HepG2 (cell line): ENCODE data around the gene TNRC18. TPM values are rescaled to one million over a fixed set of nuclear protein-coding genes. Genes with fewer than 3 reads are reported as not detected.

Source experiments
- CREB1 ChIP-seq, 2 experiments: fragments of 450-650 bp in 1 of 2; IDR thresholded peaks; 2 replicates each; pipeline ENCODE4 v1.6.1; 2016 to 2017; ENCODE audit warnings: control low read depth in 1 of 2, mild to moderate bottlenecking in 1 of 2, missing compliant biosample characterization in 1 of 2, missing genetic modification characterization in 1 of 2
- DZIP1 ChIP-seq: sonication (generic); formaldehyde crosslinking; IDR thresholded peaks from 2 replicates; pipeline ENCODE4 v1.5.0; 2020; ENCODE audit warnings: mild to moderate bottlenecking, missing genetic modification reagents
- EZH2 ChIP-seq: conservative IDR thresholded peaks from 2 replicates; pipeline ENCODE4 v1.6.1; 2012; ENCODE audit warnings: mild to moderate bottlenecking, low read depth, low read length, moderate library complexity
- FOSL2 ChIP-seq: sonication (generic); formaldehyde crosslinking; IDR thresholded peaks from 2 replicates; pipeline ENCODE4 v1.4.0; 2020; ENCODE audit warnings: missing genetic modification reagents
- KAT8 ChIP-seq: IDR thresholded peaks from 2 replicates; pipeline ENCODE4 v1.6.1; 2016; ENCODE audit warnings: missing genetic modification reagents, missing compliant biosample characterization
- KLF6 ChIP-seq: IDR thresholded peaks from 2 replicates; pipeline ENCODE4 v1.8.0; 2016; ENCODE audit warnings: missing biosample characterization, missing genetic modification reagents
- POLR2G ChIP-seq: fragments of 200-400 bp; formaldehyde crosslinking; IDR thresholded peaks from 2 replicates; pipeline ENCODE4 v1.6.1; 2018; ENCODE audit warnings: mild to moderate bottlenecking, low read depth, low read length, moderate library complexity
- PRPF4 ChIP-seq: fragments of 200-400 bp; formaldehyde crosslinking; IDR thresholded peaks from 2 replicates; pipeline ENCODE4 v1.6.1; 2016; ENCODE audit warnings: low read length, low read depth; ENCODE audit not compliant: poor library complexity, severe bottlenecking
- RARG ChIP-seq: sonication (generic); formaldehyde crosslinking; IDR thresholded peaks from 2 replicates; pipeline ENCODE4 v1.4.0; 2020; ENCODE audit warnings: low read depth, mild to moderate bottlenecking, missing genetic modification reagents
- RNF2 ChIP-seq: fragments of 450-650 bp; conservative IDR thresholded peaks from 2 replicates; pipeline ENCODE4 v1.6.1; 2016; ENCODE audit warnings: low read depth
- SMAD9 ChIP-seq: sonication (generic); formaldehyde crosslinking; IDR thresholded peaks from 2 replicates; pipeline ENCODE4 v1.5.1; 2020; ENCODE audit warnings: mild to moderate bottlenecking, missing genetic modification reagents
- ZBTB2 ChIP-seq: sonication (generic); formaldehyde crosslinking; IDR thresholded peaks from 2 replicates; pipeline ENCODE4 v1.8.0; 2022; ENCODE audit warnings: low read depth, missing genetic modification reagents
- ZBTB20 ChIP-seq: sonication (generic); formaldehyde crosslinking; IDR thresholded peaks from 2 replicates; pipeline ENCODE4 v1.8.1; 2023; ENCODE audit warnings: missing genetic modification reagents, low read depth, mild to moderate bottlenecking, borderline replicate concordance
- ZFP41 ChIP-seq: sonication (generic); formaldehyde crosslinking; IDR thresholded peaks from 2 replicates; pipeline ENCODE4 v1.4.0; 2020; ENCODE audit warnings: mild to moderate bottlenecking, missing genetic modification reagents, borderline replicate concordance
- ZKSCAN8 ChIP-seq: IDR thresholded peaks from 2 replicates; pipeline ENCODE4 v1.6.1; 2016; ENCODE audit warnings: borderline replicate concordance, missing genetic modification reagents, missing compliant biosample characterization
- ZNF205 ChIP-seq: IDR thresholded peaks from 2 replicates; pipeline ENCODE4 v1.6.1; 2018; ENCODE audit warnings: missing biosample characterization, missing genetic modification reagents
- ZNF234 ChIP-seq: sonication (generic); formaldehyde crosslinking; conservative IDR thresholded peaks from 2 replicates; pipeline ENCODE4 v1.5.1; 2020; ENCODE audit warnings: mild to moderate bottlenecking, missing genetic modification reagents
- ZNF280B ChIP-seq: sonication (generic); formaldehyde crosslinking; IDR thresholded peaks from 2 replicates; pipeline ENCODE4 v1.5.0; 2020; ENCODE audit warnings: missing genetic modification reagents, mild to moderate bottlenecking, borderline replicate concordance
- ZNF343 ChIP-seq: sonication (generic); formaldehyde crosslinking; IDR thresholded peaks from 2 replicates; pipeline ENCODE4 v1.4.0; 2020; ENCODE audit warnings: mild to moderate bottlenecking, missing genetic modification reagents
- ZNF552 ChIP-seq: sonication (generic); formaldehyde crosslinking; IDR thresholded peaks from 2 replicates; pipeline ENCODE4 v1.9.0; 2022; ENCODE audit warnings: missing genetic modification reagents, mild to moderate bottlenecking, borderline replicate concordance
- ZNF564 ChIP-seq: sonication (generic); formaldehyde crosslinking; IDR thresholded peaks from 2 replicates; pipeline ENCODE4 v1.8.1; 2023; ENCODE audit warnings: mild to moderate bottlenecking, missing genetic modification reagents
- ZNF570 ChIP-seq: sonication (generic); formaldehyde crosslinking; IDR thresholded peaks from 2 replicates; pipeline ENCODE4 v1.4.0; 2020; ENCODE audit warnings: mild to moderate bottlenecking, missing genetic modification reagents, borderline replicate concordance
- ZNF598 ChIP-seq: sonication (generic); formaldehyde crosslinking; IDR thresholded peaks from 2 replicates; pipeline ENCODE4 v1.5.1; 2020; ENCODE audit warnings: mild to moderate bottlenecking, missing genetic modification reagents, borderline replicate concordance
- ZNF691 ChIP-seq: sonication (generic); formaldehyde crosslinking; IDR thresholded peaks from 2 replicates; pipeline ENCODE4 v1.4.0; 2020; ENCODE audit warnings: missing genetic modification reagents, low read depth, mild to moderate bottlenecking, borderline replicate concordance
- ZNF781 ChIP-seq: sonication (generic); formaldehyde crosslinking; IDR thresholded peaks from 2 replicates; pipeline ENCODE4 v1.5.1; 2020; ENCODE audit warnings: borderline replicate concordance, mild to moderate bottlenecking, missing genetic modification reagents; ENCODE audit errors: not compliant biosample characterization
- polyA plus RNA-seq, 8 experiments: library from polyadenylated mRNA; depleted of rRNA in 3 of 8; stranded (reverse) in 7 of 8; unstranded in 1 of 8; fragments of >200 nt; fragmentation: Illumina TruSeq in 4 of 8; extraction: Trizol in 4 of 8; gene quantifications; 2 replicates each; pipeline versions ENCODE4 v1.2.1 to v1.2.3, GENCODE V29; 2011 to 2016; ENCODE audit warnings: low read depth in 4 of 8, missing spikeins in 1 of 8, mixed read lengths in 1 of 8; ENCODE audit not compliant: insufficient read depth in 1 of 8
- total RNA-seq, 5 experiments: library from RNA; depleted of rRNA; stranded (reverse); fragments of >200 nt; fragmentation: Illumina TruSeq; extraction: Trizol; gene quantifications; 2 replicates each; pipeline ENCODE4 v1.2.3, GENCODE V29; 2016; ENCODE audit warnings: low read depth in 1 of 5

The TNRC18 gene
- total and polyA plus RNA-seq, 2 of the 13 experiments (the other 11 are each of a cell fraction or from before 2014, with no cell fraction given) = 11.7 to 17.4 TPM

DNA sequence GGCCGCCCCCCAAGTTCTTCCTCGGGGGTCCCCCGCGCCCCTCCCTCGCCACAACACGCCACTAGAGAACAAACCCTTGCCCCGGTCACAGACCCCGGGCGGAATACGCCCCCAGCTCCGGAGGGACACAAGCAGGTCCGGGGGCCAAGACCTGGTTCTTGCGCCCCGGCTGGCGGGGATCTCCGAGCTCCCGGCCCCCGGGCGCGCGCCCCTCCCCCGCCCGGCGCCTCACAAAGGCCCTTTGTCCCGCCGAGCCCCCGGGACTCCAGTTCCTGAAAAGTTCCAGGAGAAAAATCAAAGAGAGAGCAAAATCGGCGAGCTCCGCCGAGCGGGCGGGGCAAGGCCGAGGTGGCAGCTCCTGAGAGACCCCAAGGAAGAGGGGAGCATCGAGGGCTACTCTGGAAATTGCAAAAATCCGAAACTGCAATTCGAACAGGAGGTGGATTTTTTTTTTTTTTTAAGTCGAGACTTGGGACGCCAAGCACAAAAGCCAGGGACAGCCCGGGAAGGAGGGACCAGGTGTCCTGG is 4.0 kb downstream of the TNRC18 start (continued):
- TF ChIP-seq ZNF564 (no peak), ZBTB20 (CRISPR knock-in tag) (no peak), ZFP41 (no peak), DZIP1 (CRISPR knock-in tag) (no peak), ZNF343 (CRISPR knock-in tag) (no peak), ZNF691 (no peak), KAT8 (no peak), SMAD9 (CRISPR knock-in tag) (no peak), EZH2 (no peak), KLF6 (CRISPR knock-in tag) (no peak), POLR2G (no peak), PRPF4 (no peak), ZNF570 (CRISPR knock-in tag) (no peak), ZNF205 (CRISPR knock-in tag) (no peak), ZNF234 (no peak), ZNF280B (CRISPR knock-in tag) (no peak), RNF2 (no peak), ZKSCAN8 (CRISPR knock-in tag) (no peak), ZNF552 (CRISPR knock-in tag) (no peak), FOSL2 (CRISPR knock-in tag) (no peak), ZBTB2 (no peak), ZNF781 (CRISPR knock-in tag) (no peak), ZNF598 (CRISPR knock-in tag) (no peak), CREB1 (IDR thresholded peaks at IDR 0.05) (no peak), CREB1 (CRISPR knock-in tag; IDR thresholded peaks at IDR 0.05) (no peak), RARG (no peak)
